Measurements from ENCODE around the gene MRPL30.

DNA sequence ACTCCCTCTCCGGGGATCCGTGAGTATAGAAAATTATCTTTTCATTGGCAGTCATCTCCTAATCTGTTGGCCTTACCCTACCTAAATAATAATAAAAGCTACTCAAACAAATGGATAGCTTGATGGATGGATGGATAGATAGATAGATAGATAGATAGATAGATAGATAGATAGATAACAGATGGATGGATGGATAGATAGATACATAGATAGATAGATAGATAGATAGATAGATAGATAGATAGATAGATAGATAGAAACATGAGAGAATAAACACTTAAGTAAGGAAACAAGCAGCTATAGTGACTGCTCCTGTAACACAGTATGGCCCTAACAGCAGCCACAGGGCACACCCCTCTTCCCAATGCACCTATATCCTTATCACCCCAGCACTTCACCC is 35.1 kb downstream of the MRPL30 start:
- TF ChIP-seq, protein P1, sequence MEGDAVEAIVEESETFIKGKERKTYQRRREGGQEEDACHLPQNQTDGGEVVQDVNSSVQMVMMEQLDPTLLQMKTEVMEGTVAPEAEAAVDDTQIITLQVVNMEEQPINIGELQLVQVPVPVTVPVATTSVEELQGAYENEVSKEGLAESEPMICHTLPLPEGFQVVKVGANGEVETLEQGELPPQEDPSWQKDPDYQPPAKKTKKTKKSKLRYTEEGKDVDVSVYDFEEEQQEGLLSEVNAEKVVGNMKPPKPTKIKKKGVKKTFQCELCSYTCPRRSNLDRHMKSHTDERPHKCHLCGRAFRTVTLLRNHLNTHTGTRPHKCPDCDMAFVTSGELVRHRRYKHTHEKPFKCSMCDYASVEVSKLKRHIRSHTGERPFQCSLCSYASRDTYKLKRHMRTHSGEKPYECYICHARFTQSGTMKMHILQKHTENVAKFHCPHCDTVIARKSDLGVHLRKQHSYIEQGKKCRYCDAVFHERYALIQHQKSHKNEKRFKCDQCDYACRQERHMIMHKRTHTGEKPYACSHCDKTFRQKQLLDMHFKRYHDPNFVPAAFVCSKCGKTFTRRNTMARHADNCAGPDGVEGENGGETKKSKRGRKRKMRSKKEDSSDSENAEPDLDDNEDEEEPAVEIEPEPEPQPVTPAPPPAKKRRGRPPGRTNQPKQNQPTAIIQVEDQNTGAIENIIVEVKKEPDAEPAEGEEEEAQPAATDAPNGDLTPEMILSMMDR (conservative IDR thresholded peaks at IDR 0.05; ENCODE audit: low read length): no peak
- TF ChIP-seq EZH2phosphoT487 (IDR thresholded peaks at IDR 0.05; ENCODE audit: borderline replicate concordance): no peak

Data from Loucy (cell line).